IMR-90 (cell line): Measurements from ENCODE around the gene CELA2B. TPM values are rescaled to one million over a fixed set of nuclear protein-coding genes. Genes with fewer than 3 reads are reported as not detected.
"Not testable (repeated sequence)": the region's sequence is repeated elsewhere in the genome, so short reads cannot be mapped to it uniquely, and the experiment has no call there.

Experiments used
- ATAC-seq: fragments of 200-7000 bp; cut with Tn5 transposase; 2 replicates; pipeline ENCODE4 v1.9.1; 2020; ENCODE audit warnings: low read depth, mild to moderate bottlenecking, moderate library complexity
- BruUV-seq: library from RNA; stranded (reverse); fragments of 400-500 nt; replicated peaks from 2 replicates; lab custom pipeline; 2021; lab: Mats Ljungman, UMichigan
- CTCF ChIA-PET: fragments of 300-600 bp; formaldehyde crosslinking; extraction: SDS; loops from one replicate; lab custom pipeline; 2021; ENCODE audit warnings: antibody characterized with exemption; lab: Yijun Ruan, JAX
- POLR2A ChIA-PET: fragments of 300-600 bp; sonication (Branson Sonifier 250); formaldehyde crosslinking; loops from one replicate; lab custom pipeline; 2022; ENCODE audit warnings: antibody characterized with exemption; ENCODE audit not compliant: unreplicated experiment; lab: Charles Lee
- DNase-seq: peaks from one replicate; pipeline ENCODE4 v3.0.0; 2013
- H2AFZ ChIP-seq: replicated peaks from 2 replicates; pipeline ENCODE3; 2013; ENCODE audit warnings: low read length, mild to moderate bottlenecking; ENCODE audit not compliant: poor library complexity
- H2AK5ac ChIP-seq: 2 replicates; pipeline ENCODE4 v1.6.1; 2013; ENCODE audit warnings: low read depth, low read length, inconsistent platforms
- H2AK9ac ChIP-seq: replicated peaks from 2 replicates; pipeline ENCODE3; 2013; ENCODE audit warnings: mild to moderate bottlenecking, low read depth, low read length, moderate library complexity; ENCODE audit not compliant: poor library complexity
- H2BK120ac ChIP-seq: 2 replicates; pipeline ENCODE4 v1.6.1; 2013; ENCODE audit warnings: low read depth, low read length, inconsistent platforms
- H2BK15ac ChIP-seq: 3 replicates; pipeline ENCODE4 v1.6.1; 2013; ENCODE audit warnings: low read depth, low read length, inconsistent platforms
- H2BK20ac ChIP-seq: 2 replicates; pipeline ENCODE4 v1.6.1; 2013; ENCODE audit warnings: low read depth, mild to moderate bottlenecking, inconsistent platforms, low read length, moderate library complexity
- H2BK5ac ChIP-seq: 2 replicates; pipeline ENCODE4 v1.6.1; 2013; ENCODE audit warnings: mild to moderate bottlenecking, low read depth, low read length, inconsistent platforms; ENCODE audit not compliant: poor library complexity, severe bottlenecking
- H3K14ac ChIP-seq: replicated peaks from 2 replicates; pipeline ENCODE4 v1.6.1; 2013; ENCODE audit warnings: low read depth, low read length, inconsistent platforms
- H3K18ac ChIP-seq: 2 replicates; pipeline ENCODE4 v1.6.1; 2013; ENCODE audit warnings: low read depth, low read length, control low read depth
- H3K23ac ChIP-seq: 2 replicates; pipeline ENCODE4 v1.6.1; 2013; ENCODE audit warnings: low read depth, low read length, inconsistent platforms
- H3K27ac ChIP-seq: 2 replicates; pipeline ENCODE4 v1.5.1; 2013; ENCODE audit warnings: mild to moderate bottlenecking, control low read depth, low read length; ENCODE audit not compliant: insufficient read depth
- H3K27me3 ChIP-seq: 2 replicates; pipeline ENCODE4 v1.6.1; 2013; ENCODE audit warnings: low read length; ENCODE audit not compliant: control insufficient read depth, insufficient read depth
- H3K36me3 ChIP-seq: 2 replicates; pipeline ENCODE4 v1.6.1; 2013; ENCODE audit warnings: low read length, mixed read lengths; ENCODE audit not compliant: control insufficient read depth, insufficient read depth
- H3K4ac ChIP-seq: 2 replicates; pipeline ENCODE4 v1.6.1; 2013; ENCODE audit warnings: low read depth, low read length, inconsistent platforms
- H3K4me1 ChIP-seq: 2 replicates; pipeline ENCODE4 v1.6.1; 2013; ENCODE audit warnings: low read length, mixed read lengths; ENCODE audit not compliant: control insufficient read depth, insufficient read depth
- H3K4me2 ChIP-seq: 2 replicates; pipeline ENCODE4 v1.6.1; 2013; ENCODE audit warnings: low read depth, mild to moderate bottlenecking, control low read depth, low read length, moderate library complexity
- H3K4me3 ChIP-seq: 2 replicates; pipeline ENCODE4 v1.5.1; 2013; ENCODE audit warnings: low read depth, mild to moderate bottlenecking, control low read depth, low read length, moderate library complexity; ENCODE audit not compliant: insufficient read depth
- H3K56ac ChIP-seq: 2 replicates; pipeline ENCODE4 v1.6.1; 2013; ENCODE audit warnings: low read length, inconsistent platforms; ENCODE audit not compliant: insufficient read depth; ENCODE audit errors: extremely low read depth
- H3K79me1 ChIP-seq, 2 experiments: 2 replicates each; pipeline ENCODE4 v1.6.1; 2013; ENCODE audit warnings: low read length in 2 of 2, inconsistent platforms in 1 of 2, low read depth in 1 of 2
- H3K9ac ChIP-seq: 2 replicates; pipeline ENCODE4 v1.6.1; 2013; ENCODE audit warnings: low read depth, low read length, control low read depth
- H3K9me1 ChIP-seq: 2 replicates; pipeline ENCODE4 v1.6.1; 2013; ENCODE audit warnings: low read length, inconsistent platforms; ENCODE audit not compliant: insufficient read depth
- H3K9me3 ChIP-seq: 2 replicates; pipeline ENCODE4 v1.6.1; 2013; ENCODE audit warnings: low read length; ENCODE audit not compliant: control insufficient read depth, insufficient read depth
- H4K20me1 ChIP-seq: 2 replicates; pipeline ENCODE4 v1.6.1; 2013; ENCODE audit warnings: low read length, inconsistent platforms; ENCODE audit not compliant: insufficient read depth
- H4K5ac ChIP-seq: 2 replicates; pipeline ENCODE4 v1.6.1; 2013; ENCODE audit warnings: mild to moderate bottlenecking, low read depth, low read length, control low read depth
- H4K8ac ChIP-seq, 2 experiments: 2 replicates each; pipeline ENCODE4 v1.6.1; 2013; ENCODE audit warnings: low read depth in 2 of 2, low read length in 2 of 2, control low read depth in 1 of 2, inconsistent platforms in 1 of 2
- H4K91ac ChIP-seq: 2 replicates; pipeline ENCODE4 v1.6.1; 2013; ENCODE audit warnings: low read depth, low read length, inconsistent platforms; ENCODE audit not compliant: insufficient read depth
- WGBS, 2 experiments: methylation state at CpG; one replicate each; pipeline versions ENCODE4 v1.1.5 to v1.1.7; 2013; ENCODE audit warnings: missing lambda C conversion rate in 2 of 2; ENCODE audit not compliant: insufficient read length in 1 of 2; ENCODE audit errors: extremely low coverage in 2 of 2; 5-methylcytosine and 5-hydroxymethylcytosine counted together
- dilution Hi-C: fragments of 300-500 bp; cut with HindIII; formaldehyde crosslinking; loops from one replicate; pipeline ENCODE4 v1.14.3; 2018; ENCODE audit warnings: low sequenced_read_pairs; ENCODE audit not compliant: unreplicated experiment
- in situ Hi-C: fragments of 300-500 bp; cut with MboI; formaldehyde crosslinking; loops from 3 replicates; pipeline ENCODE4 v1.14.3; 2019; ENCODE audit warnings: low sequenced_read_pairs, inconsistent platforms, mixed read lengths
- intact Hi-C: fragments of 100-400 bp; cut with micrococcal nuclease; formaldehyde crosslinking; loops from 2 replicates; pipeline ENCODE4 v1.10.0; 2022
- polyA plus RNA-seq, 3 experiments: library from polyadenylated mRNA; depleted of rRNA; stranded (reverse); fragments of >200 nt; gene quantifications; 2 replicates each; pipeline ENCODE4 v1.2.3, GENCODE V29; 2012; ENCODE audit warnings: low replicate concordance in 1 of 3
- total RNA-seq: library from RNA; depleted of rRNA; stranded (reverse); fragments of >200 nt; gene quantifications from 2 replicates; pipeline ENCODE4 v1.2.3, GENCODE V29; 2012

The CELA2B gene
- total and polyA plus RNA-seq, 2 of the 4 experiments (the other 2 are of a cell fraction) = not detected

GRCh38 chr1:15482983-15483543, 7.2 kb downstream of the CELA2B start:
- H3K4me3 ChIP-seq, H2BK120ac ChIP-seq, H3K27me3 ChIP-seq, H2AFZ ChIP-seq, H3K4ac ChIP-seq, POLR2A ChIA-PET, H3K79me1 ChIP-seq, BruUV-seq, H4K8ac ChIP-seq, H3K36me3 ChIP-seq, H3K27ac ChIP-seq, H3K9me1 ChIP-seq, H3K23ac ChIP-seq, DNase-seq, H2BK5ac ChIP-seq, H3K4me1 ChIP-seq, H3K56ac ChIP-seq, H3K14ac ChIP-seq, H2AK9ac ChIP-seq, ATAC-seq, H3K4me2 ChIP-seq, H4K91ac ChIP-seq, H3K18ac ChIP-seq, CTCF ChIA-PET, H4K5ac ChIP-seq, H3K9me3 ChIP-seq, in situ Hi-C loops, H4K20me1 ChIP-seq, intact Hi-C loops, H2BK20ac ChIP-seq, H2AK5ac ChIP-seq, H3K9ac ChIP-seq, dilution Hi-C loops, H2BK15ac ChIP-seq: not testable (repeated sequence)
- WGBS, 2 experiments = 73% methylated on average over 2 of the region's 16 CpGs; no CpG with 5 or more reads in 1 of the 2 experiments
